ENCODE measurements around the gene NR4A2.

NR4A2 gene

DNA sequence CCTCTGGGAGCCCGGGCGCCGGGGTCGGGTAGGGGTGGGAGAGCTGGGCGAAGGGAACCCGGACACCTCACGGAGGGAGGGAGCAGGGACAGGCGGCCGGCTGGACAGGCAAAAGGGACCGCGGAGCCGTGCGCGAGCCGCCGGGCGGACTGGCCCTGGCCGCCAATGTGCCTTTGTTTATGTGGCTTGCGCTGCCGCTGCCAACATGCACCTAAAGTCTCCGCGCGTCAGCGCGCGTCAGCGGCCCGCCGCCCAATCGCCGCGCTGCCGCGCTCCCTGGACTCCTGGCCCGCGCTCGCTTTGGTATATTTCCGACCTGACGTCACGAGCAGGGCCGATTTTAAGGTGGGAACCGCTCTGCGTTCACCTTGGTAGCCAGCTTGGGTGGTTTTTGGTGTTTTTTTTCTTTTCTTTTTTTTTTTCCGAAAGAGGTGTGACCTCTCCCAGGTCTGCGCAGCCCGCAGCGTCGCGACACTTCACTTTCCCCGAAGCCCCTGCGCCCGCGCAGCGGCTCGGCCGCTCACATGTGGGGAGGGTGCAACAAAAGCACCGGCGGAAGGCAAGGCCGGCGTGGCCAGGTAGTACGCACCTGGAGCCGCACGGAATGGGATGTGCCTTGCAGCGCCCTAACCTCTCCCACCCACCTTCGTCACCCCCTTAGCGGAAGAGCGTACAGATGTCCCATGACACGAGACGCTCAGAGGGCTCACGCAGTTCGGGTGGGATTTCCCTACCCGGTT, at the start of gene NR4A2:
Gene NR4A2 (minus strand): TSS at position 188 of the 740 bp plus-strand sequence. CDS start 2,535 bp downstream, outside the sequence.
- Histone ChIP-seq H2AFZ (ENCODE audit: low read depth, low read length, severe bottlenecking) (peak within 1 kb of the TSS; percentile 41), H3K9ac (ENCODE audit: low read length) (peak within 1 kb of the TSS; percentile 59; the same call in 1 of the 2 replicates), H4K20me1 (ENCODE audit: low read depth, low read length) (no peaks in the 10 kb centered on the region), H3K4me3 (ENCODE audit: insufficient read depth, low read length, poor library complexity, severe bottlenecking) (peak within 1 kb of the TSS; percentile 61), H3K9me3 (ENCODE audit: insufficient read depth, low read length) (no peaks in the 10 kb centered on the region), H3K4me2 (ENCODE audit: low read depth, low read length, poor library complexity, severe bottlenecking) (peak within 1 kb of the TSS; percentile 93), H3K36me3 (ENCODE audit: low read length) (no peaks in the 10 kb centered on the region), H3K79me2 (ENCODE audit: insufficient read depth, low read length) (no peaks in the 10 kb centered on the region), H3K9me2 (replicated peaks; ENCODE audit: insufficient read depth, low read length) (no peaks in the 10 kb centered on the region), H3F3A (ENCODE audit: insufficient read depth) (peaks cover 6% of the 10 kb centered on the region; the same call in 1 of the 2 replicates), H3K27ac (ENCODE audit: low read depth, low read length) (no peak within 1 kb of the TSS), H3K27me3 (ENCODE audit: low read length) (no peaks in the 10 kb centered on the region)
- TF ChIP-seq, protein P1, sequence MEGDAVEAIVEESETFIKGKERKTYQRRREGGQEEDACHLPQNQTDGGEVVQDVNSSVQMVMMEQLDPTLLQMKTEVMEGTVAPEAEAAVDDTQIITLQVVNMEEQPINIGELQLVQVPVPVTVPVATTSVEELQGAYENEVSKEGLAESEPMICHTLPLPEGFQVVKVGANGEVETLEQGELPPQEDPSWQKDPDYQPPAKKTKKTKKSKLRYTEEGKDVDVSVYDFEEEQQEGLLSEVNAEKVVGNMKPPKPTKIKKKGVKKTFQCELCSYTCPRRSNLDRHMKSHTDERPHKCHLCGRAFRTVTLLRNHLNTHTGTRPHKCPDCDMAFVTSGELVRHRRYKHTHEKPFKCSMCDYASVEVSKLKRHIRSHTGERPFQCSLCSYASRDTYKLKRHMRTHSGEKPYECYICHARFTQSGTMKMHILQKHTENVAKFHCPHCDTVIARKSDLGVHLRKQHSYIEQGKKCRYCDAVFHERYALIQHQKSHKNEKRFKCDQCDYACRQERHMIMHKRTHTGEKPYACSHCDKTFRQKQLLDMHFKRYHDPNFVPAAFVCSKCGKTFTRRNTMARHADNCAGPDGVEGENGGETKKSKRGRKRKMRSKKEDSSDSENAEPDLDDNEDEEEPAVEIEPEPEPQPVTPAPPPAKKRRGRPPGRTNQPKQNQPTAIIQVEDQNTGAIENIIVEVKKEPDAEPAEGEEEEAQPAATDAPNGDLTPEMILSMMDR (IDR thresholded peaks at IDR 0.05; ENCODE audit: insufficient read depth, low read length, poor library complexity, severe bottlenecking): no peak
- no peak for TF ChIP-seq EZH2phosphoT487 (conservative IDR thresholded peaks at IDR 0.05; ENCODE audit: low read length)

DNA sequence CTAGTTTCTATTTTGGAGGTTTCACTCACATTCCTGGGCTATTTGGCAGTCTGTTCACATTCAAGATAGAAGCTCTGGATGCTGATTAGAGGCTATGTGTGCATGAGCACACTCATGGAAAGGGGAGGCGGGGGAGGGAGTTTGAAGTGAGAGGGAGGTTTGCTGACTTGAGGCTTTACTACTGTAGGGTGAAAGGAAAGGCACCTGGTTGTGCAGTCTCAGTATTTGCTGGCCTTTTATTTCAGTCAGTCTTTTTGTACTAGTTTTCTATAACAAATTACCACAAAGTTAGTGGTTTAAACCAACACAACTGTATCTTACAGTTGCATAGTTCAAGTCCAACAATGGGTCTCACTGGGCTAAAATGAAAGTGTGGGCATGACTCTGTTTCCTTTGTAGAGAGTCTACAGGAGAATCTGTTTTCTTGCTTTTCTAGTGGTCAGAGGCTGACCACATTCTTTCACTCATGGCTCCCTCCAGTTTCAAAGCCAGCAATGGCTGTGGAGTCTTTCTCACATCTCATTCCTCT, 47.7 kb upstream of the NR4A2 start:
- Histone ChIP-seq H3K79me2 (ENCODE audit: insufficient read depth, low read length) (no peaks in the 10 kb centered on the region), H3K9ac (ENCODE audit: low read length) (no peak overlapping the region), H3K27ac (ENCODE audit: low read depth, low read length) (no peak overlapping the region), H3F3A (ENCODE audit: insufficient read depth) (no peaks in the 10 kb centered on the region), H2AFZ (ENCODE audit: low read depth, low read length, severe bottlenecking) (no peak overlapping the region), H3K4me3 (ENCODE audit: insufficient read depth, low read length, poor library complexity, severe bottlenecking) (no peak overlapping the region), H3K36me3 (ENCODE audit: low read length) (no peaks in the 10 kb centered on the region), H3K9me3 (ENCODE audit: insufficient read depth, low read length) (no peaks in the 10 kb centered on the region), H3K27me3 (ENCODE audit: low read length) (no peaks in the 10 kb centered on the region), H4K20me1 (ENCODE audit: low read depth, low read length) (no peaks in the 10 kb centered on the region), H3K4me2 (ENCODE audit: low read depth, low read length, poor library complexity, severe bottlenecking) (no peak overlapping the region), H3K9me2 (replicated peaks; ENCODE audit: insufficient read depth, low read length) (no peaks in the 10 kb centered on the region)
- TF ChIP-seq, protein P1 (IDR thresholded peaks at IDR 0.05; ENCODE audit: insufficient read depth, low read length, poor library complexity, severe bottlenecking): no peak
- no peak for TF ChIP-seq EZH2phosphoT487 (conservative IDR thresholded peaks at IDR 0.05; ENCODE audit: low read length)

DNA sequence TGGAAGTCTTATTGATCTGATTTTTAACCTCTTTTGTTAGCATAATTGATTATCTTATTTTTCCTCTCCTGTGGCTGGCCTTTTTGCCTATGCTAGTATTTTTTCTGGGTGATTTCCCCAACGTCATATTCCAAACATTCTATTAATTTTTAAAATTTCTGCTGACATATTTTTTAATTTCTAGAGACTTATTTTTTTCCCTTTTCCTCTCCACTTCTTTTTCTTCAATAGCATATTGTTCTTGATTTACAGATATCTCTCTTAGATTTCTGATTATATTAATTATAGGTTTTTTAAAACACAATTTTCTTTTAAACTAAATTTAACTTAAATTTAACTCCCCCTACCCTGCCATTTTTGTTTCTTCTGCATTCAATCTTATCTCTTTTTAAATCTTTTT, 47.2 kb upstream of the NR4A2 start:
- no peaks in the 10 kb centered on the region for H3K36me3 ChIP-seq (ENCODE audit: low read length)
- no peaks in the 10 kb centered on the region for H3F3A ChIP-seq (ENCODE audit: insufficient read depth)
- no peak overlapping the region for H3K27ac ChIP-seq (ENCODE audit: low read depth, low read length)

More for the DNA sequence above, 47.2 kb upstream of the NR4A2 start:
- Histone ChIP-seq H3K27me3 (ENCODE audit: low read length) (no peaks in the 10 kb centered on the region), H3K9ac (ENCODE audit: low read length) (no peak overlapping the region), H3K4me2 (ENCODE audit: low read depth, low read length, poor library complexity, severe bottlenecking) (no peak overlapping the region), H4K20me1 (ENCODE audit: low read depth, low read length) (no peaks in the 10 kb centered on the region), H2AFZ (ENCODE audit: low read depth, low read length, severe bottlenecking) (no peak overlapping the region), H3K9me3 (ENCODE audit: insufficient read depth, low read length) (no peaks in the 10 kb centered on the region), H3K9me2 (replicated peaks; ENCODE audit: insufficient read depth, low read length) (no peaks in the 10 kb centered on the region), H3K4me3 (ENCODE audit: insufficient read depth, low read length, poor library complexity, severe bottlenecking) (no peak overlapping the region), H3K79me2 (ENCODE audit: insufficient read depth, low read length) (no peaks in the 10 kb centered on the region)
- TF ChIP-seq, protein P1 (IDR thresholded peaks at IDR 0.05; ENCODE audit: insufficient read depth, low read length, poor library complexity, severe bottlenecking): no peak
- no peak for TF ChIP-seq EZH2phosphoT487 (conservative IDR thresholded peaks at IDR 0.05; ENCODE audit: low read length)
